NCI-H1092 treated with DMSO at 0.1 percent for 48 hours (cell line): Measurements from ENCODE around the gene SIGLEC15.
"Not testable (repeated sequence)": the region's sequence is repeated elsewhere in the genome, so short reads cannot be mapped to it uniquely, and the experiment has no call there.

Experiments
- DNase-seq: peaks from one replicate; lab custom pipeline; 2025; lab: John Stamatoyannopoulos, UW

The SIGLEC15 gene, protein sequence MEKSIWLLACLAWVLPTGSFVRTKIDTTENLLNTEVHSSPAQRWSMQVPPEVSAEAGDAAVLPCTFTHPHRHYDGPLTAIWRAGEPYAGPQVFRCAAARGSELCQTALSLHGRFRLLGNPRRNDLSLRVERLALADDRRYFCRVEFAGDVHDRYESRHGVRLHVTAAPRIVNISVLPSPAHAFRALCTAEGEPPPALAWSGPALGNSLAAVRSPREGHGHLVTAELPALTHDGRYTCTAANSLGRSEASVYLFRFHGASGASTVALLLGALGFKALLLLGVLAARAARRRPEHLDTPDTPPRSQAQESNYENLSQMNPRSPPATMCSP

DNA sequence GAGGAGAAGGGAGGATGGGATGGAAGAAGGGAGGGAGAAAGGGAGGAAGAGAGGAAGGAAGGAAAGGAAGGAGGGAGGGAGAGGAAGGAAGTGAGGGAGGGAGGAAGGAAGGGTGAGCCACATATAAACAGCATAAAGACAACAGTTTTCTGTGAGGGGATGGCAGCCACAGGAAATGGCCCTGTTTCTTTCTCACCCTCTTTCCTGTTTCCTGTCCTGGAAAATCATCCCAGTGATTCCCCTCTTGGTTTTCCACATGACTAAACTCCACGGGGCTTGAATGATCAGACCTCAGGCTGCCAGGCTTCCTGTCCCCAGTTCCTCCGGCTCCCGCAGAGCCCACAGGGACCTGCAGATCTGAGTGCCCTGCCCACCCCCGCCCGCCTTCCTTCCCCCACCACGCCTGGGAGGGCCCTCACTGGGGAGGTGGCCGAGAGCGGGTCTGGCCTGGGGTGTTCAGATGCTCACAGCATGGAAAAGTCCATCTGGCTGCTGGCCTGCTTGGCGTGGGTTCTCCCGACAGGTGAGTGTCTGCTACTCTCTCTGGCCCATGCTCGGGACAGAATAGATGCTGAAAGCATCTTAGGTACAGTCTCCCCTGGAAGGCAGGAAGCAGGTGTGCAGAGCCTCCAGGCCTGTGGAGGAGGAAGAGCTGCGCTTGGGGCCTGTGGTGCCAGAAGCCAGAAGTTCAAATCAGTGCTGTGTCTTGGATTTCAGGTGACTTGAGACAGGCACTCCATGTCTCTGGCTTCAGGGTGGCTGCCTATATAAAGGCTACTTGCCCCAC is at the start of gene SIGLEC15:
SIGLEC15 (plus strand) TSS at position 418 of the 787 bp plus-strand sequence; CDS start at position 472, 54 bp downstream.
- no peak for DNase-seq

DNA sequence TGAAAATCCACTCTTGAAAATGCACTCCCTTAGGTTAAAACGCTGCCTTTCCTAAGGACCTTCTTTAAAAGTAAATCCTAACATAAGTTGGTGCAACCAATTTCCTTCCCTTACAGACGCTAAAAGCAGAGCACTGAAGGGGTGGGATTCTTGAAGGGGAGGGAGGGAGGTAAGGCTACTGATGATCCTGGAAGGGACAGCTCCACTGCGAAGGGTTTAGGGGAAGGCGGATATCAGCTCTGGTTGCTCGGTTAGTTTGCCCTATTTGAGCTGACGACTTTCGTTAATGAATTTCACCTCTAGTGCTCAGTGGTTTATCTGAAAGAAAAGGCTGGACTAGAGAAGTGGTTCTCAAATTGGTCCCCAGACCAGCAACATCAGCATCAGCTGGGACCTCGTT is 49.7 kb upstream of the SIGLEC15 start:
- no peak for DNase-seq

DNA sequence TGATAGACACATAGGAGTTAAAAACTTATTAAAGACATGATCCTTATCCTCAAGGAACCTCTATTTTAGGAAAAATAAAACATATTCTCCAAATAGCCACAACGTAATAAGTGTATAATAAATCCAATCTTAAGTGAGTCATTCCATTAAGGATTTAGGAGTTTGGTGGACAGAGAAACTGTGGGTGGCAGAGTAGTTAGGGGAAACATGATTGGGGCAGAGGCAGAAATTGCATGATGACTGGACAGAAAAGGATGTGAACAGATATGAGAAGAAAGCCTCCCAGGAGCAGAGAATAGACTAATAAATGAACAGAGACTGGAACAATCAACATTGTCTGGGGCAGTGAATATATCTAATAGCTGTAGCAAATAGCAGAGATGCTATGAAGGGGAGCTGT is 48.1 kb upstream of the SIGLEC15 start:
- DNase-seq = no peak

DNA sequence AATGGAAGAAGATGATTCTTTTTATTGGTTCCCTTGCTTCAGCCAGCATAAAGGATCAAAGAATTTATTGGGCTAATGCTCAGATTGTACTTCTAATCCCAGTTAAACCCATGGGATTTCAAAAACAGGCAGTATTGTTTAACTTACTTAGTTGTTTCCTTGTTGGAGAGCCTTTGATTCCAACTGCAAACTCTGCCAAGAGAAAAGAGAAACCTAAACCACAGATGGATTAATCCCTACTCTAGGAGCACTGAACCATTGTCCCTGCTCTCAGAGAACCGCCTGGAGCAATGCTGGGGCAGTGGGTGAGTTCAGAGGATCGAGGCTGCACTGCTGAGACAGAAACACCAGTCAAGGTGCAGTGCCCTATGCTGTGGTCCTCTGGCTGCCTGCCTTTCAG is 44.9 kb upstream of the SIGLEC15 start:
- DNase-seq = no peak

DNA sequence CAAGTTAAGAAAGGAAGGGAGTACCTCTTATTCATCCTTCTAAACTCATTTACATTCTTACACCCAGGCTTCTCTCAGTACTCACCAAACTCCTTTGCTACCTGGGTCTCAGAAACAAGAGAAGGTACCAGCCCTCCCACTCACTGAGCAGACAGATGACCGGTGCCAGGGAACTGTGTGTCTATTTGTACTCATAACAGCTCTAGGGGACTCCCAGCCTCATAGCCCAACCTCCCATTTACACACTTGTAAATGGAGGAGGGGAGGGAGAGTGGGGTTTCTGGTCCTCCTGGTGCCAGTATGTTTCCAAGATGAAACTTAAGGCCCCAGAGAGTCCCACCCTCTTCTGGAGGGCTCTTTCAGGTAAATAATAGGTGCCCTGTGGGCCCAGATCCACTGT is 42.8 kb upstream of the SIGLEC15 start:
- DNase-seq = no peak

DNA sequence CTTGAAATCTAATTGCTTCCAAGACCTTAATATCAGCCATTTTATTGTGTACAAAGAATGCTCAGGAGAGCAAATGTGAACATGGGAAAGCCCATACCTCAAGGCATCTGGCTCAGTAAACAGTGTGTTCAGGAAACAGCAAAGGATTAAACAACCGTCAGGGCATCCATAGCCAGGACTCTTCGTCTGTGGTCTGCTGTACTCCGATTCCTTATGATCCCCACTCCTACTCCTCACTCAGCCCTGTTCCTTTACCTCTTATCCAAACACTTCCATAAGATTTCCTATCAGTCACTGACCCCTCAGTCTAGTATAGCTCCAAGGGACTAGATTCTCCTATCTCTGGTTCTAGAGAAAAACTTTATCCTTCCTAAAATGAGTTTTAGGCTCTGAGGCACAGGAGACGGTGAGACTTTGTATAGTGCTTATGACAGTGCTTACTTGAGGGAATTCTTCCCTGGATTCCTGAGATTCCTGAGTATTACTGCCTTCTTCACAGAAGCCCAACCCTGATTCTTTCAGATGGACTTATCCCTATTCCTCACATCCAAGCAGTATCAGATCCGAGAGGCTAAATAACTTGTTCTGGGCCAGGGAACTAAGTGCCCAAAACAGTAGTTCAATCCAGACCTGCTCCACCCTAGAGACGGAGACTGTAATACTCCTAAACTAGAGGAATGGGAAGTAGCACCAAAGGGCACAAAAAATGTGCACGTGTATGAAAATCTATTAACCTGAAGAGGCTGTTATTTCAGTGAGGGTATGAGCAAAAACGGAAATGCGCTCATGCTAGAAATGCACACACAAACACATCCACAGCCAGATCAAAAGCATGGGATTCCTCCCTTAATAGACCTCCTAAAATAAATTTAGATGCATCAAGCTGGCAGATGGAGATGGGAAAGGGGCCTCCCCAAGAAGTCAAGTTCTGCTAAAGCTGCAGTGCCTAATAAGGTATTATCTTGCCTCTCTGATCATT is 42.1 kb upstream of the SIGLEC15 start:
- DNase-seq = no peak

DNA sequence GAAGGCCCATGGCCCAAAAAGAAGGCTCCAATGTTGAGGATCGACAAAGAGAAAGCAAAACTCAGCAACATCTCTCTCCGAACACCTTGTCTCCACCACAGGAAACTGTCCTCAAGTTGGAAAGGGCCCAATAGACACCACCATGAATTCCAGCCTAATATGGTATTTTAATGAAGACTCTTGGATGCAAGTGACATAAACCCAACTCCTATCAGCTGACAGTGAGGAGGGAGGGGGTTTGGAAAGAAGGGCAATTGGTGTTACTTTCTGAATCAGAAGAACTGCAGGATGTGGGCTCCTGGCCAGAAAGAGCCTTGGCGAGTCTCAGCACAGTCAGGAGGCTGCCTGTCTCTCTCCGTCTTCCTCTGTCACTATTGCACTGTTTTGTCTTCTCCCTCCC is 40.3 kb upstream of the SIGLEC15 start:
- DNase-seq = no peak

DNA sequence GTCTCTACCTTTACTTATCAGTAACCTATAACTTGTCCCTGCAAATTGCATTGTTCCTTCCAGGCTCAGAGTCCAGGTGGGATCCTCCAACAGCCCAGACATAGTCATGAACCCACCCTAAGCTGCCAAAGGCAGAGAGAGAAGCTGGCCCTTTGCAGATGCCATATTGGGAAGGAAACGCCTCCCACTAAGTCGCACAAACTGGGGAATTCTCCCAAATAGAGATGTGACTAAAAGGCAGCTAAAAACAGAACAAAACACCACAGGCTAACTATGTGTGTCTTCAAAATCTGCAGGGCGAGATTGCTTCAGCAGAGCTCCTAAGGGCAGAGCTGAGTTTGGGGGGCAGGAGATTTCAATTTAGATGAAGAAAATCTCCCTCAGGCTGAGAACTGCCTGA is 38.5 kb upstream of the SIGLEC15 start:
- DNase-seq = no peak

DNA sequence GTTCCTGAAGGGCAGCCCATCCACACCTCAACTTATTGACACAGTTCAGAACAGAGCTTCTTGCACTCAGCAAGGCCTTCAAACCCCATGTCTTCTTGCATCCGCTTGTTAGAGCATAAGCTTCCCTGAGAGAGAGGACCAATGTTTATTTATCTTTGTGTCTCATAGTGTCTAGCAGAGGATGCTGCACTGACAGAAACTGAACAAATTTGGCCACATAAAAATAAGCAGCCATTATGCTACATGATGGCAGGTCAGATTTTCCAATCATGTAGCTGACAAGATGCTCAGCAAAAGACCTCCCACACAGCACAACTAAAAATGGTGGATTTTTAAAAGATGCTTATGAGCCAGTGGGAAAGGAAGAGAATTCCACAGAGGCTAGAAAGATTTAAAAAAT is 38.1 kb upstream of the SIGLEC15 start:
- no peak for DNase-seq

DNA sequence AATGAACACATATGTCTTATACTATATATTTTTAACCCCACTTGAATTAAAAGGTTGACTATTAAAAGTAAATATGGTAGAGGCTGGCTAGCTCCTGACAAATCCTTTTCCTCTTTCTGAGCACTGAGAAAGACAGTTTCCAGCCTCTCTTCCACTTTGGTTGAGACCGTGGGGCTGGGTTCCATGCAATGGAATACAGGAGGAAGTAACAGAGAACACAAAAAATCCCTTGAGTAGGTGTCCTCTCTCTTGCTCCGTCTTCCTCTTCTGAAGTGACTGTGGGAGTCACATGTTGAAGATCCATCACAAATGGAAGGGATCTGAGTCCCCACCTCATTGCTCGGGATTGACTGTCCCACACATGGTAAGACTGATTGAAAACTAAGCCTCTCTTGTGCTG is 36.6 kb upstream of the SIGLEC15 start:
- DNase-seq = no peak

DNA sequence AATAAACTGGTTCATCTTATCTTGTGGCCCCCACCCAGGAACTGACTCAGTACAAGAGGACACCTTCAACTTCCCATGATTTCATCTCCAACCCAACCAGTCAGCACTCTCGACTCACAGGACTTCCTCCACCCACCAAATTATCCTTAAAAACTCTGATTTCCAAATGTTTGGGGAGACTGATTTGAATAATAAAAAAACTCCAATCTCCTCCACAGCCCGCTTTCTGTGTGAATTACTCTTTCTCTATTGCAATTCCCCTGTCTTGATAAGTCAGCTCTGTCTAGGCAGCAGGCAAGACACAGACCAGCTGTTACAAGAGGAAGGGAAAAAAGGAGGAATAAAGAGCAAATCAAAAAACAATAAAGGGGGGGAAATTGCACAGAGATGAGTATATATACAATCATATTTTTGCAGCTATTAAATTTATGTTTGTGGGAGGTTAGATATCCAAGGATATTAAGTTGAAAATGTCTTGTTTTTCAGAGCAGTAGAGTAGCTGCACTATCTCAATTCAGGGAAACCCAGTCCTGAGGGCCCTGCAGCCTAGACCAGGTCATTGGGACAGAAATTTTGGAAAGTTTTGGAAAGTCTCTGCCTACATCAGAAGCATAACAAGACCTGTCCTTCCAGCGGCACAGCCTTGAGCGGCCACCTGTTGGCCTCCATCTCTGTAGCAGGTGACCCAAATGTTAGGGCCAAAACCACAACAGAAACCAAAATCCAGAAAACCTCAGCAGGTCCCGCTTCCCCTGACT is 32.8 kb upstream of the SIGLEC15 start:
- DNase-seq = no peak

DNA sequence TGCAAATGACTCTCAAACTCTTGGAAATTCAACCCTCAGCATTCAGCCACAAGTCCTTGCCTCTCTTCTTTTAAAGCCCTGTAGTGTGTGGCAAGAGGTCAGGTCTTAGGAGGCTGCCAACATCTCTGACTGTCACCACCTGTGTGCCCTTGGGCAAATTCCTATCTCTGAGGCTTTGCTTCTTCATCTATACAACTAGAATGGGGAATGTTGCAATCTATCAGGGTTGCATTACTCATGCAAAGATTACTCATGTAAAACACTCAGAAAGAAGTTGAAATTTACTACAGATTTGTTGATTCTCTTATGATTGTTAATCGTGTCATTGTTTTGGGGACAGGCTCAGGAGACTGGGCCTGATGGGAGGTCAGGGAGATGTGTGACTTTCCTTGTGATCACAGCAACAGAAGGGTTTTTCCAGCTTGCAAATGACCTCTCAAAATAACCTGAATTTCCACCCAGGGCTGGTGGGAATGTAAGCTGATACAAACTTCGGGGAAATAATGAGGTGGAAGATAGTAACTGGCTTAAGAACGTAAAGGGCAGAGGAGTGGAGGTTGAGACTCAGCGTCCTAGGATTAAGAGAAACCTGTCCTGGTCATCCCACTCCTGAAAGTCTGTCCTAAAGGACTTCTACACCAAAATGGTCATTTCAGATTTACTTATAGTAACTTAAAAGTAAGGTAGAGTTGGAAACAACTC is 32.1 kb upstream of the SIGLEC15 start:
- no peak for DNase-seq

DNA sequence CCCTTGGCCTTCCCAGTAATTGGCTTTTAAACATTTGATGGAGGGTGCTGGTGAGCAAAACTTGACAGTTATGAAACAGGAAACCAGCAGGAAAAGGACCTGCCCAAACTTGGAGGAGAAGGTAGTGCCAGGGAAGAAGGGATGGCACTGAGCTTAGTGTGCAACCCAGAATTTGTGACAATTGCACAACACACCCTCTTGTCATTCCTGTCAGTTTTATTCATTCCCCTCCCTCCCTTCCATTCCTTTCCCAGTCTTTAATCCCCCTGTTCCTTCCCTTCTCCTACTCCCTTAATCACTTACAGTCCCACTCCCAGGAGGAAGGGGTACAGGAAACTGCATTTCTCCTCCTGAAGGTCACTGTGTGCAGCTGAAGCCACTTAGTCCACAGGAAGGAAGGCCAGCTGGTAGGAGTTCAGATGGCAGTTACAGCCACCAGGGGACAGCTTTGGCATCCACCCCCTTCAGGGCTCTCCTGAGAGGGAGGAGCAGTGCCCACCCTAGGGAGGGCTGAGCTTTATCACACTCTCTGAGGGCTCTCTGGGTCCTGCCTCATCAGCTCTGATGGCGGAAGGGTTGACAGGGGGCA is 24.0 kb upstream of the SIGLEC15 start:
- DNase-seq = no peak

DNA sequence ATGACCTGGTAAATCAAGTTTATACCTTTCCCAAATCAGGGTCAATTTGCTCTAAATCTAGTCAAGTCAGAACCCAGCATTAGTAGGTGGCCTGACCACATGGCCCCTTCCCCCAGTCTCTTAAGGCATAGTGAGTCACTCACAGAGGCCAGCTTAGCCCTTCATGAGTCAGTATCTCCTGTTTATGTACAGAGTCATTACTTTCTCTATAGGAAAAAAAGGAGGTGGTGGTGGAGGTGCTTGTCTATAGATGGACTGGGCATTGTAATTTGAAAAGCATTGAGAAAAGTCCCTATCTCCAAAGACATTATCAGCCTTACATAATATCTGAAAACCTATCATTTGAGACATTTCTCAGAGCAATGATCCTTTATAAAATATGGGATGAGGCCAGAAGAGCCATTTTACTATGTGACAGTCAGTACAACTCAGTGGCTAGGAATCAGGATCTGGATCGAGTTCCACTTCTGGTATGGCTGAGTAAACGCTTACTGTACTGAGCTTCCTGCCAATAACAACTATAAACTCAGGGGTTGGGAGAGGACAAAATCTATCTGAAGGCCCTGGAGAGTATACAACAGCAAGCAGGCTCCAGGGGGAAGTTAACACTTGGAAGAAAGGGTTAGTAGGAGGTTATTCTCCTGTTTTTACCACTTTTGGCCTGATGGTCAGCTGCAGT is 22.5 kb upstream of the SIGLEC15 start:
- DNase-seq = no peak

DNA sequence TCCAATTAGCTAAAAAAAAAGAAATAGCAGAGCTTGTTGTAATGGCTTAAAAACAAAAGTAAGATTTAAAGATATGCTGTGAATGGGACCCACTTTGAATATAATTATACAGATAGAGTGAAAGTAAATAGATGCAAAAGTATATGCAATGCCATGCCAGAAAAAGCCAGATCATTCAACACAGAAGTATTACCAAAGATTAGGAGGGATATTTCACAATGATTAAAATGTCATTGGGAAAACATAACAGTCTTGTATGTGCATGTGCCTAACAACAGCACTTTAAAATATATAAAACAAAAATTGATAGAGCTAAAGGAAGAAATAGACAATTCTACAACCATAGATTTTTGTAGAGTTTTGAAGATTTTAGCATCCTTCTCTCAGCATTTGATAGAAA is 19.9 kb upstream of the SIGLEC15 start:
- no peak for DNase-seq

DNA sequence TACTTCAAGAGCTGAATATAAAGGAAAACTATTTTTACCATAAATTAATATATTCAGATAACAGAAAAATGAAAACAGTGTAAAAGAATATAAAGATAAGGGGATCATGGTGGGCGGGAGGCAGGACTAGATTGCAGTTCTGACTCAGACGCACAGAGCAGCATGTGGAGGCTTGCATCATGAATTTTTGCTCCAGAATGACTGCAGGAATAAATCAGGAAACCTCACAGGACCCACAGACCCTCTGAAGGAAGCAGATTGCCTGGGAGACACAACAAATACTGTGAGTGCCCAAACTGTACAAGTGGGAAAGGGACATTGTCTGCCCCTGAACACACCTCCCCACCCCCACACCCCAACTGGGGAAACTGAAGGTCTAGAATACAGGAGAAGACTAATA is 19.2 kb upstream of the SIGLEC15 start:
- no peak for DNase-seq

DNA sequence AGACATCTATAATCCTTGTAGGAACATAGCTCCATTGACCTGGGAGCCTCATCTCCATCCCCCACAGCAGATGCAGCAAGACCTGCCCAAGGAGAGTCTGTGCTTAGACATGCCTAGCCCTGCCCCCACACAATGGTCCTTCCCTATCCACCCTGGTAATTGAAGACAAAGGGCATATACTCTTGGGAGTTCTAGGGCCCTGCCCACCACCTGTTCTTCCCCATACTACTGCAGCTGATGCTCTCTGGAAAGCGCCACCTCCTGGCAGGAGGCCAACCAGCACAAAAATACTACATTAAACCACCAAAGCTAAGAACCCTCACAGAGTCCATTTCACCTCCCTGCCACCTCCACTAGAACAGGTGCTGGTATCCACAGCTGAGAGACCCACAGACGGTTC is 18.3 kb upstream of the SIGLEC15 start:
- peak; percentile 25 for DNase-seq

DNA sequence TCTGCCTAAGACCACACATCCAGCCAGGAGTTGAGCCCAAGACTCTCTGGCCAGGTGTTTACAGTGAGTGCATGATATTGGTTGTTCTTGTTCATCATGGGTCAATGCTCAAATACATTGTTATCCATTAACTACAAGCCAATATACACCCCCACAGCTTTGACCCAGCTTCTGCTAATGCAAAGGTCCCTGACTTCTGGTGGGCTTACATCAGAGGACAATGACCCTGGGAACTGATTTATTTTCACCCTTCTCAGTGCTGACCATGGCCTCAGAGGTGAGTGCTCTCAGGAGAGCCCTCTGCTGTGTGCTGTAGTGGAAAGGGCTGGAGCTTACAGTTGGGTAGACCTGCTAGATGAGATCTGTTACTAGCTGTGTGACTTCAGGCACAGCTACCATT is 10.7 kb upstream of the SIGLEC15 start:
- not testable (repeated sequence) for DNase-seq

DNA sequence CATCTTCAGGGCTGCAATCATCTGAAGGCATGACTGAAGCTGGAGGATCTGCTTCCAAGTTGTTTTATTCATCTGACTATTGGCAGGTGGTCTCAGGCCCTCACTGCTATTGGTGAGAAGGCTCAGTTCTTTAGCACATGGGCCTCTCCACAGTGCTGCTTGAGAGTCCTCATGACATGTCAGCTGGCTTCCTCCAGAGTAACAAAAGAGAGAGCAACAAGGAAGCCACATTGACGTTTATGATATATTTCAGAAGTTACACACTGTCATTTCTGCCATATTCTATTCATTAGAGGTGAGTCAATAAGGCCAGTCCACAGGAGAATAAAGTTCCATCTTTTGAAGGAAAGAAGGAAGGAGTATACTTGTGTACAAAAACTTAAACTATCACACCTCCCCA is 7.9 kb upstream of the SIGLEC15 start:
- no peak for DNase-seq

DNA sequence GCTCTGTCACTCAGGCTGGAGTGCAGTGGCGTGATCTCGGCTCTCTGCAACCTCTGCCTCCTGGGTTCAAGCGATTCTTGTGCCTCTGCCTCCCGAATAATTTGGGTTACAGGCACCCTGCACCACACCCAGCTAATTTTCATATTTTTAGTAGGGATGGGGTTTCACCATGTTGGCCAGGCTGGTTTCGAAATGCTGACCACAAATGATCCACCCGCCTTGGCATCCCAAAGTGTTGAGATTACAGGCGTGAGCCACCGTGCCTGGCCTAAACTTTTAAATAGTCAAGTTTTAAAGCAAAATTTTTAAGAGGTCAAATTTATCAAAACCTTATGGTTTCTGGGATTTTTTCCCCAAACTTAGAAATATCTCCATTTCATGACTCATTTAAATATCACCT is 6.7 kb upstream of the SIGLEC15 start:
- not testable (repeated sequence) for DNase-seq
